Body of pancreas (tissue), 4 donors: ENCODE results near the gene GPR35. TPM values are rescaled to one million over a fixed set of nuclear protein-coding genes. Genes with fewer than 3 reads are reported as not detected.

Experiments used
- ATAC-seq: fragments of 150-250 bp; one replicate; pipeline ENCODE4 v1.9.1; 2016
- DNase-seq, 4 donors: peaks; one replicate each; pipeline ENCODE4 v3.0.0-alpha.2; 2019
- H3K27ac ChIP-seq, 4 donors: fragments of 200-600 bp; sonication (generic); 1 replicate in 3 of 4; 2 replicates in 1 of 4; pipeline versions ENCODE4 v1.5.1 to v1.6.1; 2016 to 2019; ENCODE audit warnings: mild to moderate bottlenecking in 1 of 4, mixed read lengths in 1 of 4, moderate library complexity in 1 of 4
- H3K27me3 ChIP-seq, 2 donors: fragments of 200-600 bp; sonication (generic); one replicate each; pipeline ENCODE4 v1.6.0; 2016; ENCODE audit warnings: mild to moderate bottlenecking in 1 of 2
- H3K36me3 ChIP-seq, 2 donors: fragments of 200-600 bp; sonication (generic); replicated peaks in 1 of 2; 2 replicates each; pipeline ENCODE4 v1.5.1; 2016; ENCODE audit warnings: low read depth in 2 of 2; ENCODE audit not compliant: insufficient read depth in 1 of 2
- H3K4me1 ChIP-seq: fragments of 200-600 bp; sonication (generic); one replicate; pipeline ENCODE4 v1.6.0; 2016
- H3K4me3 ChIP-seq, 2 donors: fragments of 200-600 bp; sonication (generic); 1 replicate in 1 of 2; 2 replicates in 1 of 2; pipeline ENCODE4 v1.5.1; 2016 to 2019
- H3K9me3 ChIP-seq, 3 donors: fragments of 200-600 bp; sonication (generic); 1 replicate in 2 of 3; 2 replicates in 1 of 3; pipeline ENCODE4 v1.5.1; 2016
- CTCF ChIP-seq, 7 experiments: fragments of 450-650 bp in 4 of 7; fragments of 200-600 bp in 3 of 7; sonication (generic) in 3 of 7; IDR thresholded peaks; one replicate each; pipeline ENCODE4 v1.5.1; 2016 to 2019; ENCODE audit warnings: antibody characterized with exemption in 7 of 7
- POLR2A ChIP-seq, 3 donors: fragments of 450-650 bp; IDR thresholded peaks; one replicate each; pipeline ENCODE4 v1.6.1; 2016; ENCODE audit warnings: antibody characterized with exemption in 3 of 3, mild to moderate bottlenecking in 2 of 3
- WGBS, 2 donors: methylation state at CpG; one replicate each; pipeline ENCODE4 v1.1.5; 2017; 5-methylcytosine and 5-hydroxymethylcytosine counted together
- intact Hi-C: fragments of 100-400 bp; cut with DNase I; formaldehyde crosslinking; loops from one replicate; pipeline ENCODE4 v1.15.1; 2023
- total RNA-seq, 2 donors: library from RNA; depleted of rRNA; stranded (reverse); fragments of >200 nt; gene quantifications; one replicate each; pipeline ENCODE4 v1.1.0, GENCODE V29; 2016

GPR35 gene
- total RNA-seq, 2 donors from 2014 or later: 0.33 to 3.4 TPM

GRCh38 chr2:240648155-240648649 is 22.9 kb downstream of the GPR35 start:
- Histone ChIP-seq H3K27me3 (peaks cover 0 to 6% of the 10 kb centered on the region in 2 donors), H3K27ac (no peak overlapping the region), H3K36me3 (no peaks in the 10 kb centered on the region), H3K4me1 (no peaks in the 10 kb centered on the region), H3K4me3 (no peak overlapping the region), H3K9me3 (no peaks in the 10 kb centered on the region)
- intact Hi-C loops: no loop called here
- 76 to 84% methylated on average over 5 to 6 of the region's 6 CpGs for WGBS, 2 donors
- DNase-seq (no peak), ATAC-seq (no peak)
- TF ChIP-seq POLR2A (IDR thresholded peaks at IDR 0.05) (no peak), CTCF (IDR thresholded peaks at IDR 0.05) (no peak)

- Histone ChIP-seq H3K27ac (no peak overlapping the region), H3K4me1 (no peaks in the 10 kb centered on the region), H3K27me3 (peaks cover 0 to 6% of the 10 kb centered on the region in 2 donors), H3K9me3 (no peaks in the 10 kb centered on the region), H3K36me3 (no peaks in the 10 kb centered on the region), H3K4me3 (no peak overlapping the region)
- intact Hi-C loops: no loop called here
- no peak for ATAC-seq
- TF ChIP-seq POLR2A (IDR thresholded peaks at IDR 0.05) (no peak), CTCF (IDR thresholded peaks at IDR 0.05) (no peak)
- WGBS, 2 donors: 28 to 41% methylated on average over 18 to 19 of the region's 19 CpGs
- no peak for DNase-seq
These were observed 23.5 kb downstream of the GPR35 start for GRCh38 chr2:240648650-240649275.

GRCh38 chr2:240649331-240649730 is 24.1 kb downstream of the GPR35 start:
- no peaks in the 10 kb centered on the region for H3K9me3 ChIP-seq
- H3K4me3 ChIP-seq: no peak overlapping the region
- H3K27ac ChIP-seq: no peak overlapping the region
- no peak for DNase-seq
- 53 to 54% methylated on average over 7 of the region's 7 CpGs for WGBS, 2 donors
- no peaks in the 10 kb centered on the region for H3K4me1 ChIP-seq
- H3K27me3 ChIP-seq: peaks cover 0 to 6% of the 10 kb centered on the region in 2 donors
- intact Hi-C loops: no loop called here
- ATAC-seq: no peak
- TF ChIP-seq POLR2A (IDR thresholded peaks at IDR 0.05) (no peak), CTCF (IDR thresholded peaks at IDR 0.05) (no peak)
- no peaks in the 10 kb centered on the region for H3K36me3 ChIP-seq

GRCh38 chr2:240650254-240650965 is 25.1 kb downstream of the GPR35 start:
- no peaks in the 10 kb centered on the region for H3K9me3 ChIP-seq
- no peaks in the 10 kb centered on the region for H3K4me1 ChIP-seq
- no peak overlapping the region for H3K4me3 ChIP-seq
- peaks cover 0 to 6% of the 10 kb centered on the region in 2 donors for H3K27me3 ChIP-seq
- intact Hi-C loops: no loop called here
- TF ChIP-seq CTCF (IDR thresholded peaks at IDR 0.05): no peak
- TF ChIP-seq POLR2A (IDR thresholded peaks at IDR 0.05): no peak
- H3K36me3 ChIP-seq: no peaks in the 10 kb centered on the region
- DNase-seq (no peak), ATAC-seq (no peak)
- 83 to 84% methylated on average over 11 to 13 of the region's 13 CpGs for WGBS, 2 donors
- H3K27ac ChIP-seq: no peak overlapping the region
